Endothelial cell of umbilical vein (primary cell): ENCODE results near the gene ARFRP1. TPM values are rescaled to one million over a fixed set of nuclear protein-coding genes. Genes with fewer than 3 reads are reported as not detected.

Experiments used
- BruUV-seq: library from RNA; stranded (reverse); fragments of 400-500 nt; replicated peaks from 2 replicates; lab custom pipeline; 2021; lab: Mats Ljungman, UMichigan
- CTCF ChIA-PET: fragments of 300-600, 350-600 bp; sonication (Branson Sonifier 250); formaldehyde crosslinking; loops from one replicate; lab custom pipeline; 2021; ENCODE audit warnings: antibody characterized with exemption, inconsistent platforms; lab: Charles Lee
- POLR2A ChIA-PET: fragments of 300-600, 350-600 bp; sonication (Branson Sonifier 250); formaldehyde crosslinking; loops from one replicate; lab custom pipeline; 2021; ENCODE audit warnings: antibody characterized with exemption, inconsistent platforms; lab: Charles Lee
- DNase-seq: peaks from one replicate; pipeline ENCODE4 v3.0.0-alpha.2; 2011; ENCODE audit warnings: low read depth, low spot score
- FAIRE-seq: peaks from 2 replicates; lab custom pipeline; 2011; peaks lifted over from hg19 to GRCh38; lab: Jason Lieb, UNC
- H2AFZ ChIP-seq: 2 replicates; pipeline ENCODE4 v1.6.0; 2012; ENCODE audit warnings: low read depth, low read length, control low read depth, inconsistent platforms
- H3K27ac ChIP-seq: 2 replicates; pipeline ENCODE4 v1.5.1; 2011; ENCODE audit warnings: low read depth, mild to moderate bottlenecking, control low read depth, low read length, moderate library complexity; ENCODE audit not compliant: insufficient read depth
- H3K27me3 ChIP-seq, 2 experiments: 2 replicates each; pipeline versions ENCODE4 v1.6.0 to v1.6.1; 2011; ENCODE audit warnings: low read length in 2 of 2, mixed read lengths in 1 of 2; ENCODE audit not compliant: control insufficient read depth in 2 of 2, insufficient read depth in 2 of 2
- H3K36me3 ChIP-seq, 2 experiments: 2 replicates in 1 of 2; 3 replicates in 1 of 2; pipeline ENCODE4 v1.5.1; 2011; ENCODE audit warnings: low read length in 2 of 2, mild to moderate bottlenecking in 1 of 2, moderate library complexity in 1 of 2; ENCODE audit not compliant: control insufficient read depth in 2 of 2, insufficient read depth in 2 of 2; ENCODE audit errors: extremely low read depth in 1 of 2
- H3K4me1 ChIP-seq: 3 replicates; pipeline ENCODE4 v1.5.1; 2011; ENCODE audit warnings: mild to moderate bottlenecking, low read length; ENCODE audit not compliant: control insufficient read depth, insufficient read depth; ENCODE audit errors: extremely low read depth
- H3K4me2 ChIP-seq: 2 replicates; pipeline ENCODE4 v1.6.1; 2011; ENCODE audit warnings: low read length, control low read depth, mixed read lengths; ENCODE audit not compliant: insufficient read depth
- H3K4me3 ChIP-seq, 3 experiments: fragments of 200-600 bp in 1 of 3; sonication (generic), shearing (Covaris generic) in 1 of 3; replicated peaks in 1 of 3; 2 replicates each; pipeline ENCODE4 v1.5.1; 2011 to 2016; ENCODE audit warnings: control low read depth in 3 of 3, low read length in 3 of 3, mild to moderate bottlenecking in 2 of 3, inconsistent platforms in 1 of 3, low read depth in 1 of 3, moderate library complexity in 1 of 3; ENCODE audit not compliant: insufficient read depth in 1 of 3
- H3K79me2 ChIP-seq: 2 replicates; pipeline ENCODE4 v1.6.0; 2012; ENCODE audit warnings: low read length, inconsistent platforms; ENCODE audit not compliant: control insufficient read depth, insufficient read depth
- H3K9ac ChIP-seq: replicated peaks from 2 replicates; pipeline ENCODE3; 2011; ENCODE audit warnings: low read length, control low read depth; ENCODE audit not compliant: insufficient read depth; ENCODE audit errors: extremely low read depth
- H3K9me1 ChIP-seq: replicated peaks from 3 replicates; pipeline ENCODE4 v1.6.0; 2011; ENCODE audit warnings: mild to moderate bottlenecking, low read length; ENCODE audit not compliant: control insufficient read depth, insufficient read depth; ENCODE audit errors: extremely low read depth
- H3K9me3 ChIP-seq: replicated peaks from 2 replicates; pipeline ENCODE4 v1.5.1; 2012; ENCODE audit warnings: low read length, inconsistent platforms; ENCODE audit not compliant: control insufficient read depth, insufficient read depth
- H4K20me1 ChIP-seq: replicated peaks from 2 replicates; pipeline ENCODE3; 2011; ENCODE audit warnings: mild to moderate bottlenecking, low read length; ENCODE audit not compliant: control insufficient read depth, insufficient read depth; ENCODE audit errors: extremely low read depth
- CTCF ChIP-seq, 2 donors: IDR thresholded peaks; 1 replicate in 1 of 2; 2 replicates in 1 of 2; pipeline ENCODE4 v1.5.1; 2011; ENCODE audit warnings: low read length in 2 of 2, mild to moderate bottlenecking in 2 of 2, moderate library complexity in 2 of 2, control low read depth in 1 of 2, inconsistent platforms in 1 of 2, low read depth in 1 of 2; ENCODE audit not compliant: insufficient read depth in 1 of 2; ENCODE audit errors: extremely low read depth in 1 of 2
- EZH2 ChIP-seq: IDR thresholded peaks from 2 replicates; pipeline ENCODE4 v1.6.1; 2012; ENCODE audit warnings: borderline replicate concordance, low read depth, mild to moderate bottlenecking, moderate library complexity, low read length, inconsistent platforms; ENCODE audit not compliant: severe bottlenecking
- FOS ChIP-seq: IDR thresholded peaks from 2 replicates; pipeline ENCODE4 v1.6.1; 2011; ENCODE audit warnings: mild to moderate bottlenecking, low read length, moderate library complexity, borderline replicate concordance; ENCODE audit not compliant: insufficient read depth
- GATA2 ChIP-seq: IDR thresholded peaks from 2 replicates; pipeline ENCODE4 v1.7.0; 2011; ENCODE audit warnings: low read depth, mild to moderate bottlenecking, moderate library complexity, mixed read lengths, low read length; ENCODE audit not compliant: insufficient read length, insufficient read depth
- JUN ChIP-seq: IDR thresholded peaks from 2 replicates; pipeline ENCODE4 v1.6.1; 2011; ENCODE audit warnings: borderline replicate concordance, low read depth; ENCODE audit not compliant: insufficient read length, insufficient read depth
- MAX ChIP-seq: IDR thresholded peaks from 2 replicates; pipeline ENCODE4 v1.6.1; 2011; ENCODE audit not compliant: insufficient read depth, insufficient read length
- MYC ChIP-seq: IDR thresholded peaks from one replicate; pipeline ENCODE4 v1.6.1; 2011; ENCODE audit warnings: mild to moderate bottlenecking, low read depth, low read length
- POLR2A ChIP-seq: IDR thresholded peaks from 2 replicates; pipeline ENCODE4 v1.6.1; 2012; ENCODE audit warnings: low read depth, mild to moderate bottlenecking, control low read depth, low read length
- POLR2AphosphoS5 ChIP-seq: IDR thresholded peaks from 2 replicates; pipeline ENCODE4 v1.6.1; 2012; ENCODE audit warnings: low read depth, mild to moderate bottlenecking, control low read depth, low read length, moderate library complexity; ENCODE audit not compliant: insufficient read depth
- dilution Hi-C: fragments of 300-500 bp; cut with MboI; formaldehyde crosslinking; loops from one replicate; pipeline ENCODE4 v1.15.0; 2019; ENCODE audit warnings: low sequenced_read_pairs; ENCODE audit not compliant: extremely low pct_ligation_motif_present
- intact Hi-C: fragments of 100-400 bp; cut with micrococcal nuclease; formaldehyde crosslinking; loops from one replicate; pipeline ENCODE4 v1.10.0; 2022
- polyA plus RNA-seq, 4 experiments: library from polyadenylated mRNA; depleted of rRNA in 3 of 4; stranded (reverse) in 3 of 4; unstranded in 1 of 4; fragments of >200 nt; gene quantifications; 2 replicates each; pipeline versions ENCODE4 v1.2.1 to v1.2.3, GENCODE V29; 2011 to 2012; ENCODE audit warnings: missing spikeins in 1 of 4
- total RNA-seq: library from RNA; stranded (reverse); gene quantifications from 2 replicates; pipeline ENCODE4 v1.2.3, GENCODE V29; 2021

ARFRP1 gene
- total and polyA plus RNA-seq, 2 donors (not counting 3 experiments of a cell fraction or from before 2014, with no cell fraction given): 48.7 to 51.6 TPM

DNA sequence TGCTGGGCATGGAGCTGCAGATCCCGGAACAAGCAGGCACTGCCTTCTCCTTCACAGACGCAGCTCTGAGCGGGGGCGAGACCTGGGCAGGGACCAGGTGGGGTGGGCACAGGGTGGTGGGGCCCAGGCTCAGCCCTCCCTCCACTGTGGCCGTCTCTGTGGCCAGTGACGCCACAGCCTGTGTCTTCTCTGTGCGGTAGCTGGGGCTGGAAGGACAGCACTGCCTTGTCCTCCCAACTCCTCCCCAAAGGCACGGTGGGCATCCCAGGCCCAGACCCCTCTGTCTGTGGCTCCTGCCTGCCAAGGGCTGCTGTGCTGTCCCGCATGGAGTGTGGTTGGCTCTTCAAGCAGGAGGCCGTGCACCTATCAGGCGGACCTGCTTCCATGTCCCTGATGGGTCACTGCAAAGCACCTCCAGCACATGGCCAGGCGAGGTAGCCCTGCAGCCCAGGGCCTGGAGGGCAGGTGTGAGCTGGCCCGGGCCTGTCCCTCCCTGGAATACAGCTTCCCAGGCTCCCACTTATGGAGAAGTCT is 26.1 kb downstream of the ARFRP1 start:
- Histone ChIP-seq H3K4me1 (peaks cover 37% of the 10 kb centered on the region), H3K9me3 (no peaks in the 10 kb centered on the region), H3K36me3 (peaks cover 0 to 12% of the 10 kb centered on the region in 2 experiments), H3K4me3 (no peak overlapping the region), H3K4me2 (peak overlapping the region; percentile 17), H3K27me3 (no peaks in the 10 kb centered on the region), H3K9ac (no peak overlapping the region), H3K79me2 (peaks cover 4% of the 10 kb centered on the region), H3K9me1 (no peaks in the 10 kb centered on the region), H4K20me1 (no peaks in the 10 kb centered on the region), H3K27ac (peak overlapping the region; percentile 75), H2AFZ (no peak overlapping the region)
- FAIRE-seq (no peak), DNase-seq (no peak)
- intact Hi-C loops (loop anchor here (1.0 kb wide), 1 partner anchor 23 kb away; the partner anchor contains the start of gene RTEL1), dilution Hi-C loops (no loop called here)
- TF ChIP-seq CTCF (IDR thresholded peaks at IDR 0.05; ENCODE audit: extremely low read depth in 1 of 2, insufficient read depth in 1 of 2, low read depth in 1 of 2, low read length in 2 of 2): no peak
- TF ChIP-seq POLR2A: no peak
- no peak for TF ChIP-seq FOS
- no peak for TF ChIP-seq JUN
- TF ChIP-seq EZH2: no peak
- no peak for TF ChIP-seq POLR2AphosphoS5
- no peak for TF ChIP-seq GATA2
- no peak for TF ChIP-seq MYC
- no peak for TF ChIP-seq MAX
- CTCF ChIA-PET: interaction anchor here (0.7 to 4.1 kb wide), 6 partner anchors 17 to 143 kb away, joined by 3 to 17 read pairs (median 5); partner anchors contain the start of genes ARFRP1, RTEL1 and ZGPAT
- POLR2A ChIA-PET: interaction anchor here (0.6 to 1.6 kb wide), 2 partner anchors 23 to 40 kb away, joined by 3 to 6 read pairs; partner anchors contain the start of gene RTEL1
- no TSS peak for BruUV-seq
